Measurements from ENCODE around the gene ARL5A. TPM values are rescaled to one million over a fixed set of nuclear protein-coding genes. Genes with fewer than 3 reads are reported as not detected.

ARL5A gene
- total and polyA plus RNA-seq, 2 donors (not counting 3 experiments of a cell fraction or from before 2014, with no cell fraction given) = 25.8 to 73.2 TPM

DNA sequence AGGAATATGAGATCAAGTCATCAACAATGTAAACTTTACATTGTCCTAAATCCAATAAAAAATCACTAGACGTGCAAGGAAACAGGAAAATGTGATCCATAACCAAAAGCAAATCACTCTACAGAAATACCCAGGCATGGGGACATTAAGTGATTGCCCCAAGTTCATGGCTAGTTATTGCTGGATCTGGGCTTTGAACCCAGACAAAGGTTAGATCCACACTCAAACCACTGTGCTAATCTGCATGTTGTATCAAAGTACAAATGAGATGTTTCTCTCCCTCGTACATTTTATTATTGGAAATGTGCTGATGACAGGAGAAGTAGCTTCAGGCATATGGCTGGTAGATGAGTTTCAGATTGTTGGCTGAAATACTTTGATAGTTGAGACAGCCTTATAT is 2.7 kb upstream of the ARL5A start:
- FAIRE-seq (no peak), DNase-seq (ENCODE audit: low read depth, low spot score) (no peak)
- H3K79me2 ChIP-seq (ENCODE audit: control insufficient read depth, insufficient read depth, low read length) = peaks cover 22% of the 10 kb centered on the region
- no peaks in the 10 kb centered on the region for H3K9me3 ChIP-seq (replicated peaks; ENCODE audit: control insufficient read depth, insufficient read depth, low read length)
- dilution Hi-C loops (cut with MboI; ENCODE audit: extremely low pct_ligation_motif_present, low sequenced_read_pairs) = no loop called here
- H3K36me3 ChIP-seq (ENCODE audit: control insufficient read depth in 2 of 2, extremely low read depth in 1 of 2, insufficient read depth in 2 of 2, low read length in 2 of 2) = no peaks in the 10 kb centered on the region
- no peaks in the 10 kb centered on the region for H3K9me1 ChIP-seq (replicated peaks; ENCODE audit: control insufficient read depth, extremely low read depth, insufficient read depth, low read length)
- H3K9ac ChIP-seq (replicated peaks; ENCODE audit: extremely low read depth, insufficient read depth, low read length) = no peak overlapping the region
- peaks cover 17% of the 10 kb centered on the region for H3K4me1 ChIP-seq (ENCODE audit: control insufficient read depth, extremely low read depth, insufficient read depth, low read length)
- no peak overlapping the region for H3K4me3 ChIP-seq (replicated peaks in 1 of 3; ENCODE audit: insufficient read depth in 1 of 3, low read depth in 1 of 3, low read length in 3 of 3)
- H4K20me1 ChIP-seq (replicated peaks; ENCODE audit: control insufficient read depth, extremely low read depth, insufficient read depth, low read length) = no peaks in the 10 kb centered on the region
- H3K27ac ChIP-seq (ENCODE audit: insufficient read depth, low read depth, low read length) = no peak overlapping the region
- POLR2A ChIA-PET = no interaction called here
- no peaks in the 10 kb centered on the region for H3K27me3 ChIP-seq (ENCODE audit: control insufficient read depth in 2 of 2, insufficient read depth in 2 of 2, low read length in 2 of 2)
- CTCF ChIA-PET = no interaction called here
- BruUV-seq (replicated peaks) = no TSS peak
- no peak overlapping the region for H2AFZ ChIP-seq (ENCODE audit: low read depth, low read length)
- intact Hi-C loops (cut with micrococcal nuclease) = no loop called here
- H3K4me2 ChIP-seq (ENCODE audit: insufficient read depth, low read length) = no peak overlapping the region
- TF ChIP-seq GATA2 (IDR thresholded peaks at IDR 0.05; ENCODE audit: insufficient read depth, insufficient read length, low read depth, low read length) (no peak), JUN (IDR thresholded peaks at IDR 0.05; ENCODE audit: borderline replicate concordance, insufficient read depth, insufficient read length, low read depth) (no peak), EZH2 (IDR thresholded peaks at IDR 0.05; ENCODE audit: borderline replicate concordance, low read depth, low read length, severe bottlenecking) (no peak), POLR2A (IDR thresholded peaks at IDR 0.05; ENCODE audit: low read depth, low read length) (no peak), MYC (IDR thresholded peaks at IDR 0.05; ENCODE audit: low read depth, low read length) (no peak), POLR2AphosphoS5 (IDR thresholded peaks at IDR 0.05; ENCODE audit: insufficient read depth, low read depth, low read length) (no peak), FOS (IDR thresholded peaks at IDR 0.05; ENCODE audit: borderline replicate concordance, insufficient read depth, low read length) (no peak)
- TF ChIP-seq, protein P1, sequence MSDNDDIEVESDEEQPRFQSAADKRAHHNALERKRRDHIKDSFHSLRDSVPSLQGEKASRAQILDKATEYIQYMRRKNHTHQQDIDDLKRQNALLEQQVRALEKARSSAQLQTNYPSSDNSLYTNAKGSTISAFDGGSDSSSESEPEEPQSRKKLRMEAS (IDR thresholded peaks at IDR 0.05; ENCODE audit: insufficient read depth, insufficient read length) = no peak
- TF ChIP-seq, protein P2, sequence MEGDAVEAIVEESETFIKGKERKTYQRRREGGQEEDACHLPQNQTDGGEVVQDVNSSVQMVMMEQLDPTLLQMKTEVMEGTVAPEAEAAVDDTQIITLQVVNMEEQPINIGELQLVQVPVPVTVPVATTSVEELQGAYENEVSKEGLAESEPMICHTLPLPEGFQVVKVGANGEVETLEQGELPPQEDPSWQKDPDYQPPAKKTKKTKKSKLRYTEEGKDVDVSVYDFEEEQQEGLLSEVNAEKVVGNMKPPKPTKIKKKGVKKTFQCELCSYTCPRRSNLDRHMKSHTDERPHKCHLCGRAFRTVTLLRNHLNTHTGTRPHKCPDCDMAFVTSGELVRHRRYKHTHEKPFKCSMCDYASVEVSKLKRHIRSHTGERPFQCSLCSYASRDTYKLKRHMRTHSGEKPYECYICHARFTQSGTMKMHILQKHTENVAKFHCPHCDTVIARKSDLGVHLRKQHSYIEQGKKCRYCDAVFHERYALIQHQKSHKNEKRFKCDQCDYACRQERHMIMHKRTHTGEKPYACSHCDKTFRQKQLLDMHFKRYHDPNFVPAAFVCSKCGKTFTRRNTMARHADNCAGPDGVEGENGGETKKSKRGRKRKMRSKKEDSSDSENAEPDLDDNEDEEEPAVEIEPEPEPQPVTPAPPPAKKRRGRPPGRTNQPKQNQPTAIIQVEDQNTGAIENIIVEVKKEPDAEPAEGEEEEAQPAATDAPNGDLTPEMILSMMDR (IDR thresholded peaks at IDR 0.05; ENCODE audit: extremely low read depth in 1 of 2, insufficient read depth in 1 of 2, low read depth in 1 of 2, low read length in 2 of 2) = no peak
